G401.6 (cell line): ENCODE results near the gene KIF5B.
"Not testable (repeated sequence)": the region's sequence is repeated elsewhere in the genome, so short reads cannot be mapped to it uniquely, and the experiment has no call there.

Experiments used
- FAIRE-seq: peaks from 2 replicates; lab custom pipeline; 2012; peaks lifted over from hg19 to GRCh38; lab: Jason Lieb, UNC

The KIF5B gene

GRCh38 chr10:32007026-32007425 lies 49.2 kb downstream of the KIF5B start:
- no peak for FAIRE-seq

- FAIRE-seq, result no peak
These were observed 51.2 kb downstream of the KIF5B start for GRCh38 chr10:32005050-32005449.

GRCh38 chr10:32004161-32004591 lies 52.0 kb downstream of the KIF5B start:
- FAIRE-seq, result no peak

- FAIRE-seq, result no peak
These were observed 53.7 kb downstream of the KIF5B start for GRCh38 chr10:32002531-32002930.

- FAIRE-seq, result no peak
These were observed 55.3 kb downstream of the KIF5B start for GRCh38 chr10:32000937-32001336.

- FAIRE-seq, result no peak
These were observed 56.4 kb downstream of the KIF5B start for GRCh38 chr10:31999836-32000235.

- FAIRE-seq, result no peak
These were observed 57.1 kb downstream of the KIF5B start for GRCh38 chr10:31999070-31999660.

GRCh38 chr10:31994926-31995325 lies 61.3 kb downstream of the KIF5B start:
- FAIRE-seq, result no peak

GRCh38 chr10:31990937-31991336 lies 65.3 kb downstream of the KIF5B start:
- FAIRE-seq, result no peak

- FAIRE-seq, result not testable (repeated sequence)
These were observed 68.4 kb downstream of the KIF5B start for GRCh38 chr10:31987786-31988185.

GRCh38 chr10:31982111-31982510 lies 74.1 kb downstream of the KIF5B start:
- FAIRE-seq, result no peak

- FAIRE-seq, result no peak
These were observed 75.8 kb downstream of the KIF5B start for GRCh38 chr10:31980471-31980870.

GRCh38 chr10:31979071-31979470 lies 77.2 kb downstream of the KIF5B start:
- FAIRE-seq, result not testable (repeated sequence)

GRCh38 chr10:31978156-31978483 lies 78.1 kb downstream of the KIF5B start:
- FAIRE-seq, result no peak

GRCh38 chr10:31977440-31978155 lies 78.6 kb downstream of the KIF5B start:
- FAIRE-seq, result no peak

- FAIRE-seq, result no peak
These were observed 81.0 kb downstream of the KIF5B start for GRCh38 chr10:31975157-31975765.

GRCh38 chr10:31974434-31975124 lies 81.6 kb downstream of the KIF5B start:
- FAIRE-seq, result no peak

- FAIRE-seq, result no peak
These were observed 83.6 kb downstream of the KIF5B start for GRCh38 chr10:31972519-31973041.

- not testable (repeated sequence) for FAIRE-seq
These were observed 86.4 kb downstream of the KIF5B start for GRCh38 chr10:31969847-31970246.

- FAIRE-seq, result no peak
These were observed 92.6 kb downstream of the KIF5B start for GRCh38 chr10:31963589-31963980.

GRCh38 chr10:31962826-31963588 lies 93.2 kb downstream of the KIF5B start:
- no peak for FAIRE-seq
